HG02798 (cell line): ENCODE data around the gene ELP5.

Experiments used
- ATAC-seq: cut with Tn5 transposase; IDR thresholded peaks from one replicate; pipeline ENCODE4 v1.9.1; 2021; ENCODE audit warnings: mild to moderate bottlenecking; ENCODE audit not compliant: unreplicated experiment, poor library complexity

ELP5 gene

GRCh38 chr17:7252176-7253043 lies at the start of gene ELP5:
ELP5 (plus strand) TSS chr17:7252215; CDS start chr17:7252551, 336 bp downstream.
- peak; percentile 51 for ATAC-seq

- no peak for ATAC-seq
Observed at GRCh38 chr17:7203391-7203790, 48.6 kb upstream of the ELP5 start.

GRCh38 chr17:7204336-7204735 lies 47.7 kb upstream of the ELP5 start:
- no peak for ATAC-seq

GRCh38 chr17:7204828-7205461 lies 47.1 kb upstream of the ELP5 start:
- peak; percentile 86 for ATAC-seq

GRCh38 chr17:7205561-7205960 lies 46.5 kb upstream of the ELP5 start:
- no peak for ATAC-seq

- no peak for ATAC-seq
Observed at GRCh38 chr17:7207120-7208001, 44.7 kb upstream of the ELP5 start.

- ATAC-seq, result no peak
Observed at GRCh38 chr17:7208027-7208571, 43.9 kb upstream of the ELP5 start.

- no peak for ATAC-seq
Observed at GRCh38 chr17:7208754-7209460, 43.1 kb upstream of the ELP5 start.

GRCh38 chr17:7211491-7212273 lies 40.3 kb upstream of the ELP5 start:
- no peak for ATAC-seq

- ATAC-seq, result peak; percentile 2
Observed at GRCh38 chr17:7213895-7214299, 38.1 kb upstream of the ELP5 start.

GRCh38 chr17:7214300-7215135 lies 37.5 kb upstream of the ELP5 start:
- peak; percentile 84 for ATAC-seq

GRCh38 chr17:7215136-7215638 lies 36.8 kb upstream of the ELP5 start:
- ATAC-seq, result no peak

GRCh38 chr17:7215652-7216180 lies 36.3 kb upstream of the ELP5 start:
- no peak for ATAC-seq

GRCh38 chr17:7216242-7217112 lies 35.5 kb upstream of the ELP5 start:
- no peak for ATAC-seq

GRCh38 chr17:7217113-7217987 lies 34.7 kb upstream of the ELP5 start:
- ATAC-seq, result no peak

GRCh38 chr17:7218166-7218565 lies 33.8 kb upstream of the ELP5 start:
- no peak for ATAC-seq
